ENCODE results near the gene PEX10.

Gene PEX10

GRCh38 chr1:2448098-2448445 lies 35.7 kb upstream of the PEX10 start:
- DNase-seq (ENCODE audit: low read depth), result no peak
- no peak for TF ChIP-seq CTCF (IDR thresholded peaks at IDR 0.05; ENCODE audit: control insufficient read depth, extremely low read depth, insufficient read depth)

GRCh38 chr1:2447276-2448097 lies 35.1 kb upstream of the PEX10 start:
- no peak overlapping the region for H3K4me3 ChIP-seq (ENCODE audit: low read depth, low read length)
- DNase-seq (ENCODE audit: low read depth), result no peak
- no peak for TF ChIP-seq CTCF (IDR thresholded peaks at IDR 0.05; ENCODE audit: control insufficient read depth, extremely low read depth, insufficient read depth)

More at GRCh38 chr1:2448098-2448445, 35.7 kb upstream of the PEX10 start:
- no peak overlapping the region for H3K4me3 ChIP-seq (ENCODE audit: low read depth, low read length)

- TF ChIP-seq CTCF (IDR thresholded peaks at IDR 0.05; ENCODE audit: control insufficient read depth, extremely low read depth, insufficient read depth), result no peak
- H3K4me3 ChIP-seq (ENCODE audit: low read depth, low read length), result no peak overlapping the region
- DNase-seq (ENCODE audit: low read depth), result no peak
Observed at GRCh38 chr1:2446861-2447260, 34.5 kb upstream of the PEX10 start.

GRCh38 chr1:2446394-2446793 lies 34.0 kb upstream of the PEX10 start:
- DNase-seq (ENCODE audit: low read depth), result no peak
- H3K4me3 ChIP-seq (ENCODE audit: low read depth, low read length), result no peak overlapping the region
- no peak for TF ChIP-seq CTCF (IDR thresholded peaks at IDR 0.05; ENCODE audit: control insufficient read depth, extremely low read depth, insufficient read depth)

- H3K4me3 ChIP-seq (ENCODE audit: low read depth, low read length), result no peak overlapping the region
- DNase-seq (ENCODE audit: low read depth), result no peak
- TF ChIP-seq CTCF (IDR thresholded peaks at IDR 0.05; ENCODE audit: control insufficient read depth, extremely low read depth, insufficient read depth), result no peak
Observed at GRCh38 chr1:2445823-2446215, 33.5 kb upstream of the PEX10 start.

GRCh38 chr1:2445162-2445822 lies 32.9 kb upstream of the PEX10 start:
- no peak overlapping the region for H3K4me3 ChIP-seq (ENCODE audit: low read depth, low read length)
- no peak for DNase-seq (ENCODE audit: low read depth)
- no peak for TF ChIP-seq CTCF (IDR thresholded peaks at IDR 0.05; ENCODE audit: control insufficient read depth, extremely low read depth, insufficient read depth)
